ENCODE results near the gene MAPK8IP3.

The MAPK8IP3 gene

DNA sequence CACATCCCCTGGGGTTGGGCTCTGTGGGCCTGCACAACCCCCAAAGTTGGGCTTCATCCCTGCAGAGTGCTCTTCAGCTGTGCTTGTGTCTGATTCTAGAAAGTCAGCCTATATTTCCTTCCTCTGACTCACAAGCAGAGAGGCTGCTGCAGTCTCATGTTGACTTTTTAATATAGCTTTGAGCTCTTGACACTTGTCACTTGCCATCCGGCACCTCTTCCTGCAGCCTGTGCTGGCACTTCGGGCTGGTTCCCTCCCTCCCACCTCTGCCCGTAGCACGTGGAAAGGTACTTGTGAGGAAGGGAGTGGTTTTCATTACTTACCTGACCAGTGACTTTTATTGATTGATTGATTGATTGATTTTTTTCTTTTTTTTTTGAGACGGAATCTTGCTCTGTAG lies 47.0 kb upstream of the MAPK8IP3 start:
- H3K4me3 ChIP-seq (replicated peaks; ENCODE audit: insufficient read depth, low read length), result no peak overlapping the region
- no peak for TF ChIP-seq GABPA (IDR thresholded peaks at IDR 0.05; ENCODE audit: low read depth)
- no peak for TF ChIP-seq POLR2AphosphoS5 (IDR thresholded peaks at IDR 0.05; ENCODE audit: low read depth)
- TF ChIP-seq, protein P1, sequence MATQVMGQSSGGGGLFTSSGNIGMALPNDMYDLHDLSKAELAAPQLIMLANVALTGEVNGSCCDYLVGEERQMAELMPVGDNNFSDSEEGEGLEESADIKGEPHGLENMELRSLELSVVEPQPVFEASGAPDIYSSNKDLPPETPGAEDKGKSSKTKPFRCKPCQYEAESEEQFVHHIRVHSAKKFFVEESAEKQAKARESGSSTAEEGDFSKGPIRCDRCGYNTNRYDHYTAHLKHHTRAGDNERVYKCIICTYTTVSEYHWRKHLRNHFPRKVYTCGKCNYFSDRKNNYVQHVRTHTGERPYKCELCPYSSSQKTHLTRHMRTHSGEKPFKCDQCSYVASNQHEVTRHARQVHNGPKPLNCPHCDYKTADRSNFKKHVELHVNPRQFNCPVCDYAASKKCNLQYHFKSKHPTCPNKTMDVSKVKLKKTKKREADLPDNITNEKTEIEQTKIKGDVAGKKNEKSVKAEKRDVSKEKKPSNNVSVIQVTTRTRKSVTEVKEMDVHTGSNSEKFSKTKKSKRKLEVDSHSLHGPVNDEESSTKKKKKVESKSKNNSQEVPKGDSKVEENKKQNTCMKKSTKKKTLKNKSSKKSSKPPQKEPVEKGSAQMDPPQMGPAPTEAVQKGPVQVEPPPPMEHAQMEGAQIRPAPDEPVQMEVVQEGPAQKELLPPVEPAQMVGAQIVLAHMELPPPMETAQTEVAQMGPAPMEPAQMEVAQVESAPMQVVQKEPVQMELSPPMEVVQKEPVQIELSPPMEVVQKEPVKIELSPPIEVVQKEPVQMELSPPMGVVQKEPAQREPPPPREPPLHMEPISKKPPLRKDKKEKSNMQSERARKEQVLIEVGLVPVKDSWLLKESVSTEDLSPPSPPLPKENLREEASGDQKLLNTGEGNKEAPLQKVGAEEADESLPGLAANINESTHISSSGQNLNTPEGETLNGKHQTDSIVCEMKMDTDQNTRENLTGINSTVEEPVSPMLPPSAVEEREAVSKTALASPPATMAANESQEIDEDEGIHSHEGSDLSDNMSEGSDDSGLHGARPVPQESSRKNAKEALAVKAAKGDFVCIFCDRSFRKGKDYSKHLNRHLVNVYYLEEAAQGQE (IDR thresholded peaks at IDR 0.05; ENCODE audit: insufficient replicate concordance, low read depth), result no peak
- TF ChIP-seq, protein P2, sequence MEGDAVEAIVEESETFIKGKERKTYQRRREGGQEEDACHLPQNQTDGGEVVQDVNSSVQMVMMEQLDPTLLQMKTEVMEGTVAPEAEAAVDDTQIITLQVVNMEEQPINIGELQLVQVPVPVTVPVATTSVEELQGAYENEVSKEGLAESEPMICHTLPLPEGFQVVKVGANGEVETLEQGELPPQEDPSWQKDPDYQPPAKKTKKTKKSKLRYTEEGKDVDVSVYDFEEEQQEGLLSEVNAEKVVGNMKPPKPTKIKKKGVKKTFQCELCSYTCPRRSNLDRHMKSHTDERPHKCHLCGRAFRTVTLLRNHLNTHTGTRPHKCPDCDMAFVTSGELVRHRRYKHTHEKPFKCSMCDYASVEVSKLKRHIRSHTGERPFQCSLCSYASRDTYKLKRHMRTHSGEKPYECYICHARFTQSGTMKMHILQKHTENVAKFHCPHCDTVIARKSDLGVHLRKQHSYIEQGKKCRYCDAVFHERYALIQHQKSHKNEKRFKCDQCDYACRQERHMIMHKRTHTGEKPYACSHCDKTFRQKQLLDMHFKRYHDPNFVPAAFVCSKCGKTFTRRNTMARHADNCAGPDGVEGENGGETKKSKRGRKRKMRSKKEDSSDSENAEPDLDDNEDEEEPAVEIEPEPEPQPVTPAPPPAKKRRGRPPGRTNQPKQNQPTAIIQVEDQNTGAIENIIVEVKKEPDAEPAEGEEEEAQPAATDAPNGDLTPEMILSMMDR (IDR thresholded peaks at IDR 0.05; ENCODE audit: insufficient read depth, low read length), result no peak
- TF ChIP-seq SPI1 (IDR thresholded peaks at IDR 0.05; ENCODE audit: borderline replicate concordance, low read depth), result no peak

DNA sequence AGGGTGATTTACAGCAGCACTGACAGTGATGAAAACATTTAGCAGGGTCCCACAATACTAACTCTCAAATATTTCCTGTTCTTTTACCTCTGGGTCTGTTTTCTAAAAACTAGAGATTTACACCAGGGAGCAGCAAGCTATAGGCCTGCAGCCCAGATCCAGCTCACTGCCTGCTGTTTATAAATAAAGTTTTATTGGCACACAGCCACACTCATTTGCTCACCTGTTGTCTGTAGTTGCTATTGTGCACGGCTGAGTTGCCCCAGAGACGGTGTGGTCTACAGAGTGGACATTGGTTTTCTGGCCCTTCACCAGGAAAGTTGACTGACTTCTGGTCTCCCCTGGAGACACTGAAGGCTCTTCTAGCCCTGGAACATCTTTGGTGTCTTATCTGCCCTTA lies 44.2 kb upstream of the MAPK8IP3 start:
- no peaks in the 10 kb centered on the region for H3K27me3 ChIP-seq (ENCODE audit: insufficient read depth, poor library complexity, severe bottlenecking)
- TF ChIP-seq, protein P1 (IDR thresholded peaks at IDR 0.05; ENCODE audit: insufficient replicate concordance, low read depth), result no peak
- TF ChIP-seq POLR2AphosphoS5 (IDR thresholded peaks at IDR 0.05; ENCODE audit: low read depth), result no peak
- TF ChIP-seq, protein P2 (IDR thresholded peaks at IDR 0.05; ENCODE audit: insufficient read depth, low read length), result no peak
- no peak for TF ChIP-seq SPI1 (IDR thresholded peaks at IDR 0.05; ENCODE audit: borderline replicate concordance, low read depth)
- TF ChIP-seq GABPA (IDR thresholded peaks at IDR 0.05; ENCODE audit: low read depth), result no peak
- no peak overlapping the region for H3K27ac ChIP-seq (replicated peaks)
- DNase-seq (ENCODE audit: low read depth in 1 of 2, low spot score in 1 of 2), result no peak
- no peak overlapping the region for H3K4me3 ChIP-seq (replicated peaks; ENCODE audit: insufficient read depth, low read length)

More for the DNA sequence above, 47.0 kb upstream of the MAPK8IP3 start:
- DNase-seq (ENCODE audit: low read depth in 1 of 2, low spot score in 1 of 2), result no peak
- H3K27me3 ChIP-seq (ENCODE audit: insufficient read depth, poor library complexity, severe bottlenecking), result no peaks in the 10 kb centered on the region
- no peak overlapping the region for H3K27ac ChIP-seq (replicated peaks)

DNA sequence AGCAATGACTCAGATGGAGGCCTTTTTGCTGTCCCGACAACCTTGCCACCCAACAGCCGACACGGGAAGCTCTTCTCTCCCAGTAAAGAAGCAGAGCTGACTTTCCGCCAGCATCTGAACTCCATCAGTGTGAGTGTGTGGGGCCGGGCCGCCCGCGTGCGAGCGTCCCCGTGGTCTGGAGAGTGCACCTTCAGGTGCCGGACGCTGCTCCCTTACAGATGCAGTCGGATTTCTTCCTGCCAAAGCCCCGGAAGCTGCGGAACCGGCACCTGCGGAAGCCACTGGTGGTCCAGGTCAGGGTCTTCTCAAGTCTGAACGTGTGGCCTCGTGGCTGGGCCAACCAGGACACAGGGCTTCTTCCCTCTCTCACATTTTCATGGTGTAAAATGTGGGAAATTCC lies 43.5 kb upstream of the MAPK8IP3 start:
- DNase-seq (ENCODE audit: low read depth in 1 of 2, low spot score in 1 of 2), result no peak
- TF ChIP-seq, protein P1 (IDR thresholded peaks at IDR 0.05; ENCODE audit: insufficient replicate concordance, low read depth), result no peak
- TF ChIP-seq, protein P2 (IDR thresholded peaks at IDR 0.05; ENCODE audit: insufficient read depth, low read length), result no peak
- TF ChIP-seq POLR2AphosphoS5 (IDR thresholded peaks at IDR 0.05; ENCODE audit: low read depth) (no peak), SPI1 (IDR thresholded peaks at IDR 0.05; ENCODE audit: borderline replicate concordance, low read depth) (no peak), GABPA (IDR thresholded peaks at IDR 0.05; ENCODE audit: low read depth) (no peak)
- Histone ChIP-seq H3K4me3 (replicated peaks; ENCODE audit: insufficient read depth, low read length) (no peak overlapping the region), H3K27me3 (ENCODE audit: insufficient read depth, poor library complexity, severe bottlenecking) (no peaks in the 10 kb centered on the region), H3K27ac (replicated peaks) (no peak overlapping the region)
